Amniotic epithelial cell (primary cell): Measurements from ENCODE around the gene NINJ2.
"Not testable (repeated sequence)": the region's sequence is repeated elsewhere in the genome, so short reads cannot be mapped to it uniquely, and the experiment has no call there.

Source experiments
- DNase-seq: peaks from one replicate; pipeline ENCODE4 v3.0.0-alpha.2; 2010; ENCODE audit warnings: low read depth

NINJ2 gene

DNA sequence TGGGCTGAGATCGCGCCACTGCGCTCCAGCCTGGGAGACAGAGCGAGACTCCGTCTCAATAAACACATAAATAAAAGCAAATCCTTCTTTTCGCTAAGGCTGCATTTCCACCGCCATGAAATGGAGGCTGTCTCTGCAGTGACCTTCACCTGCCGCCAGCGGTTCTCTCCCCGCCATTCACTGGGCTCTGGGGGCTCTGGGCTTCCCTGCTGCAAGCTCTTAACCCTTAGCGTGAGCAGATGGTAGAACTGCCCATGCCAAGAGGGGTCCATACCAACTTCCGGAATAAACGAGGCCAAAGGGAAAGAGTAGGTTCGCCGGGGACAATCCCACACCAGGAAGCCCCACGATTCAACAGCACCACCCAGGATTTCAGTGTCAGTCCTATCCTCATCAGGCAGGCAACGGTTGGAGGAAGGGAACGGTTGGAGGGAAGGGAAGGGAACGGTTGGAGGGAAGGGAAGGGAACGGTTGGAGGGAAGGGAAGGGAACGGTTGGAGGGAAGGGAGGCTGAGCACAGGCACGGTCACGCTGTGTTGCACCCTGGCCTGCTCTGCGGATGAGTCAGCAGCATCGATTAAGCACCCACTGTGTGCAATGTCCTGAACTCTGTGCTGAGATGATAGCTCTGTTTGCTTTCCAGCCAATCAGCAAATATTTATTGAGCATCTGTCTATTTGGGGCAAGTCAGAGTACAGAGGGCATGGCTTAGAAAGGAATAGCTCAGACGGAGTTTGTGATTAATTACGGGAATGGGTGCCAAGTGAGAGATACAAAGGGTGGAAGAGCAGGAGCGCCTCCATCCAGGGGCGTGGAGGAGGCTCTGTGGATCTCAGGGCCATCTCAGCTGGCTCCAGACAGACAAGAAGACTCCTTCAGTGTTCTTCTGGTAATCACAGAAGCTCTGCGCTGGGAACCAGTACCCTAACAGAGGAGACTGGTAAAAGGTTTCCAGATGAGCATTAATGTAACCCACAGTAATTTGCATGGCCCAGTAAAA is 77.9 kb downstream of the NINJ2 start:
- DNase-seq, result no peak

DNA sequence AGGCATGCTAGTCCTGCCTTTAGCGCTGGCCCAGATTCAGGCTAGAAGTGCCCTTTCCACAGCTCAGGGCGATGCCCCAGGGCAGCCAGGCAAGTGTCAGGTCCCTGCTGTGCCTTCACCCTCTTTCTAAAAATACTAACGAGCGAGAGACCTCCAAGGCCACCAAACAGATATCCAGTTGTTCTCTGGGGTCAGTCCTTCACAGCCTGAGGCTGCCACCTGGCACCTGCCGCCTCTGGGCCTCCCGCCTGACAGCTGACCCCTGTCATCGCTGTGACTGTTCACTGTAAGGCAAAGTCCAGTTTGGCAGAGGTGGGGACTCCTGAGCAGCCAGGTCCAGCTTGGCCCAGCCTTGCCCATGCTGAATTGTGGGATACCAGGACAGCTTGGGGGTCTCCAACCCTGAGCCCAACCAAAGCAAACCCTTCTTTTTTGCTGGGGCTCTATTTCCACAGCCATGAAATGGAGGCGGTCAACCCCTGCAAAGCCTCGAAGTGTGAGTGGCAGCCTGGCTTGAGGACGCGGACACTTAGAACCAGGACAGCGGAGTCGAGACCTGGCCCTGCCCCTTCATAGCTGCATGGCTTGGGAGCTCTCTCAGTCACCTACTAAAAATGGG is 79.9 kb downstream of the NINJ2 start:
- DNase-seq, result no peak

DNA sequence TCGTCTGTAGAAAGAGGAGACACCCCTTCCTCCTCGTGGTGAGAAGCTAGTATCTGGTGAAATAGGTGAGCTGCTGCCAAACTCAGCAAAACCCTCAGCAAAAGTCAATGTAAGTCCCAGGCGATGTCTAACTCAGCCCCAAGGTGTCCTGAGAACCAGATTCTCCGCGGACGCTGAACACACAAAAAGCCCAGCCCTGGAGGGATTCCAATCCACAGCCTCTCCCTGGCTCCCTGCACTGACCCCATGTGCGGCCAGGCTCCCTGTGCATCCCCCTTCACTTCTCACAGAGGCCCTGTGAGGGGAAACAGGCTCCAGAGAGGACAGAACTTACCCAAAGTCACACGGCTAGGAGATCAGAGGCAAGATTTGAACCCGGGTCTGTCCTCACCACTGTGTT is 81.5 kb downstream of the NINJ2 start:
- DNase-seq, result no peak

DNA sequence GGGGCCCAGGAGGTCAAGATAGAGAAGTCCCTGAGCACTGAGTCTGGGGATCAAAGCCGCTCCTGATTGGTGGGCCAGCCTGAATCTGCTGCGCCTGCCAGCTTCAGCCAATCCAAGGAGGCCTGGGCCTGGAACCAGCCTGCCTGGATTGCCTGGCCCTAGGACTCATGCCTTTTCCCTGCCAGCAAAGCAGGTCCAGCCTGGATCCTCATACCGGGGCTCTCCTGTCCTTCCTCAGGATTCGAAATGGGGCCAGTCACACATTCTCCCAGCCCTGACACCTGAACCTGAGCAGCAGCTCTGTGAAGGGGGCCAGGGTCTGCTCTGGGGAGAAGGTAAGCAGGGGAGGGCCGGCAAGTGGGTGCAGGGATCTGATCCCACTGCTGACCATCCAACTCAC is 81.9 kb downstream of the NINJ2 start:
- DNase-seq, result no peak

DNA sequence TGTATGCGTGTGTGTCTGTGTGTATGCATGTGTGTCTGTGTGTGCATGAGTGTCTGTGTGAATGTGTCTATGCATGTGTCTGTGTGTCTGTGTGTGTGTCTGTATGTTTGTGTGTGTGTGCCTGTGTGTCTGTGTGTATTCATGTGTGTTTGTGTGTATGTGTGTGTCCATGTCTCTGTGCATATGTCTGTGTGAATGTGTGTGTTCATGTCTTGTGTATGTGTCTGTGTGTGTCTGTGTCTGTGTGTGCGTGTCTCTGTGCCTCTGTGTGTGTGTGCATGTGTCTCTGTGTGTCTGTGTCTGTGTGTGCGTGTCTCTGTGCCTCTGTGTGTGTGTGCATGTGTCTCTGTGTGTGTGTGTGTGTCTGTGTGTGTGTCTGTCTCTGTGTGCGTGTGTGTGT is 82.4 kb downstream of the NINJ2 start:
- no peak for DNase-seq

DNA sequence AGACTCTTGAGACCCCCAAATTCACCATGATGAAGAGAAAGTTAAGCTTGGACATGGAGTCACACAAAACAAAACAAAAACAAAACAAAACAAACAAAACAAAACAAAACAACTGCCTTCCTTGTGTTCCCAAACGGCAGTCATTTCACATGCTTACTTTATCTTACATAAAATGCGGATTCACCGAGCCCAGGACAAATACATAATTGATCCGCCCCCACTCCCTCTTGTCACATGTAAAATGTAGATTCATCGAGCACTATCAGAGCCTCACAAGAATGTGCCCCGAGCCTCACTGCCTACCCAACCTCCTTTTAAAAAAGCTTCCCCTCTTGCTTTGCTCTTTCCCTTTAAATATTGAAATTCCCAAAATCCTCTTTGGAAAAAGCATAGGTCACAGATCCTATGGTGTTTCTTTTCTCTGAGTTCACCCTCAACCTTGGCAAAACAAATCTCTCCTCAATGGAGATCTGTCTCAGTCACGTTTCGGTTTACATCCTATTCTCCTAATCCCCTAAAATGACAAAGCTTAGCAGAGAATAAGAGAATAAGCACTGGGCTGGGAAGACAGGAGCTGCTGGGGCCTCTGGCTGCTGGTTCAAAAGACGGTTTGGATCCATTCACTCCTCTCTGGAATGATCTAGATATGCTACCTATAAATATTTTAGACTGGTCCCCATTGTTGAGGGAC is 83.7 kb downstream of the NINJ2 start:
- DNase-seq, result no peak

DNA sequence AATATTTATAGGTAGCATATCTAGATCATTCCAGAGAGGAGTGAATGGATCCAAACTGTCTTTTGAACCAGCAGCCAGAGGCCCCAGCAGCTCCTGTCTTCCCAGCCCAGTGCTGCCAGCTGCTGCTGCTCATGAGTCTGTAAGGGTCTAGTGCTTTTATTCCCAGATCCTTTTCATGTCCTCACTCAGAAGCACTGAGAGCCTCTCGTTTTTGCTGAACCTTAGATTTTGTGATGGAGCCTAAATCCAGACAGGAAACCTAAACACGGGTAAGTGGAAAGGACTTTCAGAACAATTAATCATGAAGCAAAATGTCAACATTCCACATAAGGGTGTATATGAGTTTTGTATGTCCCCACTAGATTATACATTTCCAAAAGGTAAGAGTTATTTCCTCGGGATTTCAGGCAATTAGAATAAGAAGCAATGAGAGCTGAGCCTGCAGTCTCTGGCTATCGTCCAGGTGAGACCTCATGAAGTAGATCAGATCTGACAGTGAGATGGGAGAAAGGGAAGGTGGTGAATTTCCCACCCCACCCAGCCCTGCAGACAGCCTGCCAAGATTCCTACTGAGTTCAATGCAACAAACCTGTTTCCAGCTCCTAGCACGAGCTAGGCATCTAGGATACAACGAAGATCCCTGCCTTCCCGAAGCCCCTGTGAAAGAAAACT is 84.4 kb downstream of the NINJ2 start:
- DNase-seq, result no peak

DNA sequence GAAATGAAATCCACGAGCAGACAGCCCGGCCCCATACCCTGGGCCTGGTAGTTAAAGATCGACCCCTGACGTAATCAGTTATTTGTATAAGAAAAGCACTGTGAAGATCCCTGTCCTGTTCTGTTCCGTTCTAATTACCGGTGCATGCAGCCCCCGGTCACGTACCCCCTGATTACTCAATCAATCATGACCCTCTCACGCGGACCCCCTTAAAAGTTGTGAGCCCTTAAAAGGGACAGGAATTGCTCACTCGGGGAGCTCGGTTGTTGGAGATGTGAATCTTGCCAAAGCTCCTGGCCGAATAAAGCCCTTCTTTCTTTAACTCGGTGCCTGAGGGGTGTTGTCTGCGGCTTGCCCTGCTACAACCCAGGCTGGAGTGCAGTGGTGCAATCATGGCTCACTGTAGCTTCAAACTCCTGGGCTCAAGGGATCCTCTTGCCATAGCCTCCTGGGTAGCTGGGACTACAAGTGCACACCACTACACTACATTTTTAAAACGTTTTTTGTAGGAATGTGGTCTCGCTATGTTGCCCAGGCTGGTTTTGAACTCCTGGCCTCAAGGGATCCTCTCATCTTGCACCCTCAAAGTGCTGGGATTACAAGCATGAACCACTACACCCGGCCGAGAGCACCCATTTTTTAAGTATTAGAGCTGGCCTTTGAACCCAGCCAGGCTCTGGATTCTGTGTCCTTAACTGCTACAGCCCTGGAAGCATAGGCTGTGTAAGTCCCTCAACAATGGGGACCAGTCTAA is 85.1 kb downstream of the NINJ2 start:
- not testable (repeated sequence) for DNase-seq

DNA sequence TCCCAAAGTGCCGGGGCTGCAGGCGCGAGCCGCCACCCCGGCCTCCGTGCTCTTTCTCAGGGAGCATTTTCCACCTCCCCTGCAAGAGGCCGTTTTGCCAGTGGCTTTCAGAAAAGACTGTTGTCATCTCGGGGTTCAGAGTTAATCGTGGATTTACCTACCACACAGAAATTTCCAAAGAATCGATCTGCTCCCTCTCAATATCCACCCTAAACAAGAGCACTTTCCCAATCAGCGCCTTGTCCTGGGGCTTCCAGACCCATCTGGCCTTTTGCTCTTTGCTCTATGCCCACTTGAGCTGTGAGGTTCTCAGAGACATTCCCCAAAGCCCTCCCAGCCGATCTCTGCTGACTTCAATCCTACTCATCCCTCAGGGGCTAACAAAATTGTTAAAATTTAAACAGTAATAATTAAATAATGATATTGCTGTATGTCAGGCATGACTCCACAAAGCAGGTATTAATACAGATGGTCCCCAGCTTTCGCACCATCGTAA is 86.6 kb downstream of the NINJ2 start:
- DNase-seq, result no peak

DNA sequence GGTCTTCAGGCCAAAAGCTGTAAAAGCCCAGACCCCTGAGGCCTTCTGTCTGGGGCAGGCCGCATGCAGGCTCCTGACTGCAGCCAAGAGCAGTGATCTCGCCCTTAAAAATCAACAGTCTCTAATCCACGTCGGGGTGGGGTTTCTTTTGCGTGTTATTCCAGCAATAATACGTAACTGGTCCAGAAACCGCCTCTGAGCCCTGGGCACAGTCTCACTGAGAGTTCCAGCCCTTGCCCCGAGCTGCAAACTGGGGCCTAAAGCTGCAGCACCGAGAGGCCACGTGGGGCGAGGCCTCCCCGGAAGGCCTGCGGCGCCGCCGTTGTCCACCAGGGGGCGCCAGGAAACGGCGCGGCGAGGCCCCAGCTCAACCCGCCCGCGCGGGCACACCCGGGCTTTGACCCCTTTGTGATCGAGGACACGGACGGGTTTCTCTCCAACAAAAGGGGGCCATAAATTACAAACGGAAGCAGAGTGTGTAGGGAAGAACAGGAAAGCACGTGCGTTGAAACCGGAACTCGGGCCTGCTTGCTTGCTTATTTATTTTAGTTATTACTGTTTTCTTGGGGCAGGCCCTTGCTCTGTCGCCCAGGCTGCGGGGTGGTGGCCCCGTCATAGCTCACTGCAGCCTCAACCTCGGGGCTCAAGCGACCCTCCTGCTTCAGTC is 87.2 kb downstream of the NINJ2 start:
- DNase-seq, result peak; percentile 41

DNA sequence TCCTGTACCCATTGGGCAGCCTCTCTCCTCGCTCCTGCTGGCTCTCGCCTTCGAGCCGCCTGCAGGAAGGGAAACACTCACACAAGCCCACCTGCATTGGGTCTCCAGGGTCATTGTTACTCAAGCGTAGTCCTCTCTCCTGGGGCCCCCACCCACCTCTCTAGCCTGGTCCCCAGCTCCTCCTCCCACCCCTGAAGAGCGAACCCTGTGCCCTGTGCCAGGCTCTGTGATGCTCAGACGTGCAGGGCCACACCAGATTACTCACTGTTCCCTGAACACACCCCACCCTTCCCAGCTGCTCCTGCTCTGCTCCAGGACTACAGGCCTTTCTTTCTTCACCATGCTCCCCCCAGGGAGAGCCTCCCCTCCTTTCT is 88.1 kb downstream of the NINJ2 start:
- no peak for DNase-seq

DNA sequence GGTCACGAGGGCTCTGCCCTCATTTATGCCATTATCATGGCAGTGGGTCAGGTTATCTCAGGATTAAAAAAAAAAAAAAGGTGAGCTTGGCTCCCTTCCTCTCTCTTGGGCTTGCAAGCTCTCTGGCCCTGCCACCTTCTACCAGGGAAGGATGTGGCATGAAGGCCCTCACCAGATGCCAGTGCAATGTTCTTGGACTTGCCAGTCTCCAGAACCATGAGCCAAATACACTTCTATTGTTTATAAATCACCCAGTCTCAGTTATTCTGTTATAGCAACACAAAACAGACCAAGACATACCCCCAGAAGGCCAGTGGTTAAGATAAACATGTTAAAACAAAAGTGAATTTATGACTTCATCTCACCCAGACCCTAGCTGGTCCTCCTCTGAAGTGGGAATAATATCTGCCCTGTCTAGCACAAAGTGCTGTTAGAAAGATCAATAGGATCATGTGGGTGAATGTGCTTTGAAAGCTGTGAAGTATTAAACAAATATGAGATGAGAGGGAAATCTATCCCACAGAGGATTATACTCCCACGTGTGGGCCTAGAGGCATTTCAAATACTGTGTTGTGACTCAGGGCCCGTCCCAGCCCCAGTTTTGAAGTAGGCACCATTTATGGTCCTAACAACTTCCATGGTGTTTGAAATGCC is 88.6 kb downstream of the NINJ2 start:
- DNase-seq, result peak; percentile 89

DNA sequence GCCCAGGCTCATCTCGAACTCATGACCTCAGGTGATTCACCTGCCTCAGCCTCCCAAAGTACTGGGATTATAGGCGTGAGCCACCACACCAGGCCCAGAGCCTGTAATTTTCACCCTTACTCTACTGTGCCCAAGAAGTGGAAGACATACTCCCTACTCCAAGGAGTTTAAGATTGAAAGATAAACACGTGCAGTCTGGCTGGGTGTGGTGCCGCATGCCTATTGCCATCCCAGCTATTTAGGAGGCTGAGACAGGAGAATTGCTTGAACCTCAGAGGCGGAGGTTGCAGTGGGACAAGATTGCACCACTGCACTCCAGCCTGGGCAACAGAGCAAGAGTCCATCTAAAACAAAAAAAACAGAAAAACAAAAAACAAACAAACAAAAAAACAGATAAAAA is 90.0 kb downstream of the NINJ2 start:
- DNase-seq, result no peak

DNA sequence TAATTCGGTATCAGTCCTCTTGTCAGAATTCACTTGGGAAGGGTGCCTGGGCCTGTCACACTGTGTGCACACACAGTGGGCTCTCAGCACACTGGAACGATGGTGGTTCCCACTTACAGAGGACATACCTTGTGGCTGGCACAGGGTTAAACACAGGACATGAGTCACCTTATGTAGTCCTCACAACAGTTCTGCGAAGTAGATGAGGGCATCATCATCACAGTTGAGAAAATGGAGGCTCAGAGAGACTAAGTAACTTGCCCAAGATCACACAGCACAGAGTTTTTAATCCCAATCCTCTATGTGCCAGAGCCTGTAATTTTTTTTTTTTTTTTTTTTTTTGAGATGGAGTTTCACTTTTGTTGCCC is 90.7 kb downstream of the NINJ2 start:
- DNase-seq, result peak; percentile 66

DNA sequence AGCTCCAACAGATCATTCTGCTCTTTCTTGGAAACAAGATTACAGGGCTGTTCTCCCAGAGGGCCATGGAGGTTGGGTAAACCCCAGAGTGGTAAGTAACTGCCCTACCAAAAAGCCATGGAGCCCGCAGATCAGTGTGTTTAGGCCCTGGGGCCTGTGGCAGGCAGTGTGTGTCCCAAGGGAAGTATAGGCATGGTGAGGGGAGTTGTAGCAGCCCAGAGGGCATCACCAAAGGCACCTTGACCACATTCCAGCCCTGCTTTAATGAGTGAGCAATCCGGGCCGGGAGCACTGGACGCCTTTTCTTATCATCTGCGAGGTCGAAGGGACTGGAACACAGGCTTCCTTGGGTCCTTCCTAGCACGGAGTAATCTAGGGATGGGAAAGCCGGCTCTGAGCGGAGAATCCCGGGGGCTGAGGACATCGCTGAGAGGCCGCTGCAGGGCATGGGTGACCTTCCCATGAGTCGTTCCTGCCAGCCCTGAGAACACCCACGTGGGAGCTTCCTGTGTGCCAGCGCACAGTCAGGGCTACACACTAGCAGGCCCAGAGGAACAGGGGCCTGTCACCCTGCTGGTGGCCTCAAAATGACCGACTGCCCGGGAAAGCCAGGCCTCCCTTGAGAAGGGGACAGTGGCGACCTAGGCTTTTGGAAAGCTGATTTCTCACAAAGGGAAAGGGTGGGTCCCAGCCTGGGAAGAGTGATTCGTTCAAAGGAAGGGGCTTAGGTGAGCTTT is 91.3 kb downstream of the NINJ2 start:
- no peak for DNase-seq

DNA sequence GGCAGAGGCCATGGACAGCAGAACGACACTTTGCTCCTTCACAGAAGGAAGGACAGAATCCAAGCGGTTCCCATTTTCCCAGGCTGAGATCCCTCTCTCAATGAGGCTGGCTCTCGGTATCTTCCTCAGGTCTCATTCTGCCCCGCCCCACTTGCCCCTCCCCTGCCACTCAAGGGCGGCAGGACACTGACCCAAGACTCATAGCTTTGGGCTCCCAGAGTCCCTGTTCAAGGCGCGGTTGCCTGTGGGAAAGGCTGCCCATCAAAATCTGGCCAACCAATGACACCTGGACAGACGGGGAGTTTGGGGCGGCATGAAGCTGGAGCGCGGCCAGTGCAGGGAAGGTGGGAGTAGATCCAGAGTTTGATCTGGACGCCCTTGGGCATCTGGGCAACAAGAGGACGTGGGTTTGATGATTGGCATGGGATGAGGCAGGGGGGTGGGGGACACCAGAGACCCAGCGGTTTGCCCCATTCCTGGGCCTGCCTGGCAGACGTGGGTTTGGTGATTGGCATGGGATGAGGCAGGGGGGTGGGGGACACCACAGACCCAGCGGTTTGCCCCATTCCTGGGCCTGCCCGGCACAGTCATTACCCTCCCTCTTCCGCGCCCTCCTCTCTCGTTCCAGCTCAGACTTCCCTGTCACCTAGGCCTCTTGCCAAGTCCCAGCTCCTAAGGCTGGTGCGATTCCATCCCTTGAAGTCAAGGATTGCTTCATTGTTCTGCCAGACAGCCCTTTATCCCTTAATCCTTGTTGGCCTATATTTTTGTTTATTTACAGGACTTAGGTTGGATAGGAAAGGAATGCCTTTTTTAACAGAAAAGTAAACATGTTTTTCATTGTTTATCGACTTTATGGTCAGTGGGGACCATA is 92.1 kb downstream of the NINJ2 start:
- peak; percentile 95 for DNase-seq

DNA sequence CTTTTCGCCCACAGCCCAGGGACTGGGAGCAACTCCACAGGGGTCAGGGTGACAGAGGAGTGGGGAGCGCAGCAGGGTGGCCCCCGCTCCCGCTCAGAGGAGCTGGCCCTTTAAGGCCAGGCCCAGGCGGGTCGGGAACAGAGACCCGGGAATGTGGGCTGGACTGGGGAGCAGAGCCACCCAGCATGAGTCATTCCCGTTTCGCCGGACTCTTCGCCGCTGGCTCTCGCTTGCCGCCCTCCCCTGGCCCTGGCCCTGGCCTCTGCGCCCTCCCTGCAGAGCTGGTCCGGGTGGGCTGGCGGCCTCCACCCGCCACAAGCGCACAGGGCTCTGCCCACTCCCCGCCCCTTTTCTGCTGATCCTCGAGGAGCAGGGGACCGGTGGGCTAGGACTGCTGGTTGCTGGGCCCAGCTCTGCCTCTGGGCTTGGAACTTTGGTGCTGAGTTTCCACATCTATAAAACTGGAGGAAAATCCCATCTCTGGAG is 92.8 kb downstream of the NINJ2 start:
- DNase-seq, result peak; percentile 88

DNA sequence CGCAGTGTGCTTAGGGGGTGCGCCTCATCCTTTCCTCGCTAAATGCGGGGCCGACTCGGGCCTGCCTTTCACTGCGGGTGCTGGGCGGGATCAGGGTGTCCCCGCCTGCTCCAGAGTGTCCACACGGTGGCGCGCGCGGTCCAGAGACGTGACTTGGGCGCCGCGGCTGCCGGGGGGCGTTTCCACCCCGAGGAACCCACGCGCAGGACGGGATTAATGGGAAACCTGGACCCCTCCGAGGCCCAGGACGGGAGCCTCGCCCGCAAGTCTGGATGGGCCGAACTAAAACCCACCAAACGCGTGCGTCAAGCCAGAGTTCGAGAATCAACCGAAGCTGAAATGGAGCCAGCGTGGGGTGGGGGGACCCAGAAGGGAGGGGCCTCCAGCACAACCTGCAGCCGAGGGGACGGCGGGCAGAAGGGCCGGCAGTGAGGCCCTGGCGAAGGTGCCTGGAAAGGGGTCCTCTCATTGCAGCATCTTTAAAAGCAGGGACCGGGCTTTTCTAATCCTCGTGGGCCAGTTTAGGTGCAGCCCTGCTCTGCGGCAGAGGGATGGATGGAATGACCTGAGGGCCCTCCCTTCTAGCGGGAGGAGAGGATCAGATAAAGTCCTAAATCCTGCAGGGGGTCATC is 93.3 kb downstream of the NINJ2 start:
- DNase-seq, result peak; percentile 74
